ENCODE results near the gene POLR3GL. TPM values are rescaled to one million over a fixed set of nuclear protein-coding genes. Genes with fewer than 3 reads are reported as not detected.

The POLR3GL gene
- total RNA-seq, 1 experiment from 2014 or later, result 10.6 TPM

- Histone ChIP-seq H3K36me3 (ENCODE audit: low read depth) (no peaks in the 10 kb centered on the region), H4K20me1 (ENCODE audit: insufficient read depth) (no peaks in the 10 kb centered on the region), H3F3A (ENCODE audit: insufficient read depth, low read depth) (peaks cover 14% of the 10 kb centered on the region), H3K4me1 (replicated peaks; ENCODE audit: insufficient read depth) (peaks cover 27% of the 10 kb centered on the region), H3K9me2 (ENCODE audit: insufficient read depth) (no peaks in the 10 kb centered on the region), H3K9me3 (ENCODE audit: insufficient read depth, low read depth) (no peaks in the 10 kb centered on the region), H2AFZ (peak overlapping the region; percentile 85; the same call in 1 of the 2 replicates), H3K4me3 (peak overlapping the region; percentile 65), H3K27me3 (ENCODE audit: insufficient read depth, low read depth) (peaks cover 15% of the 10 kb centered on the region), H3K27ac (no peak overlapping the region), H3K4me2 (peak overlapping the region; percentile 84), H3K79me2 (ENCODE audit: low read depth) (no peaks in the 10 kb centered on the region)
- TF ChIP-seq CTCF (conservative IDR thresholded peaks at IDR 0.05) (no peak), EZH2 (IDR thresholded peaks at IDR 0.05; ENCODE audit: low read depth) (no peak)
- ChIA-PET CTCF (interaction anchor here (0.9 to 1.4 kb wide), 2 partner anchors 36 to 72 kb away, joined by 3 to 7 read pairs; partner anchors contain the start of gene RBM8A), POLR2A (ENCODE audit: unreplicated experiment) (interaction anchor here (0.6 to 1.0 kb wide), 3 partner anchors 12 to 36 kb away, joined by 4 to 9 read pairs (median 5); partner anchors contain the start of gene RBM8A)
- DNase-seq, result peak in 1 of 2 experiments; percentile 60
- no TSS peak for BruUV-seq (replicated peaks)
- intact Hi-C loops (cut with micrococcal nuclease; ENCODE audit: unreplicated experiment), result loop anchor here (2.0 kb wide), 1 partner anchor 31 kb away; no protein-coding TSS in a partner anchor
Measured at GRCh38 chr1:145963265-145964019, 1.0 kb upstream of the POLR3GL start.

- CTCF ChIA-PET, result interaction anchor here (0.5 kb wide), 1 partner anchor 73 kb away, joined by 5 read pairs; no protein-coding TSS in a partner anchor
Measured at GRCh38 chr1:145965119-145965744, 742 bp downstream of the POLR3GL start.

More at GRCh38 chr1:145965119-145965744, 742 bp downstream of the POLR3GL start:
- no peaks in the 10 kb centered on the region for H4K20me1 ChIP-seq (ENCODE audit: insufficient read depth)
- H3F3A ChIP-seq (ENCODE audit: insufficient read depth, low read depth), result peaks cover 14% of the 10 kb centered on the region
- H3K4me1 ChIP-seq (replicated peaks; ENCODE audit: insufficient read depth), result peaks cover 26% of the 10 kb centered on the region
- no peak for DNase-seq
- TF ChIP-seq EZH2 (IDR thresholded peaks at IDR 0.05; ENCODE audit: low read depth) (no peak), CTCF (conservative IDR thresholded peaks at IDR 0.05) (no peak)
- POLR2A ChIA-PET (ENCODE audit: unreplicated experiment), result interaction anchor here (0.6 kb wide), 1 partner anchor 74 kb away, joined by 3 read pairs; no protein-coding TSS in a partner anchor
- peak overlapping the region; percentile 85 for H2AFZ ChIP-seq
- no peaks in the 10 kb centered on the region for H3K9me2 ChIP-seq (ENCODE audit: insufficient read depth)
- peak overlapping the region; percentile 65 for H3K4me3 ChIP-seq
- no peaks in the 10 kb centered on the region for H3K9me3 ChIP-seq (ENCODE audit: insufficient read depth, low read depth)
- TSS peak; percentile 83 for BruUV-seq (replicated peaks)
- no peaks in the 10 kb centered on the region for H3K27me3 ChIP-seq (ENCODE audit: insufficient read depth, low read depth)
- H3K36me3 ChIP-seq (ENCODE audit: low read depth), result no peaks in the 10 kb centered on the region
- H3K4me2 ChIP-seq, result peak overlapping the region; percentile 84
- intact Hi-C loops (cut with micrococcal nuclease; ENCODE audit: unreplicated experiment), result no loop called here
- H3K79me2 ChIP-seq (ENCODE audit: low read depth), result no peaks in the 10 kb centered on the region
- H3K27ac ChIP-seq, result peak overlapping the region; percentile 8; the same call in 1 of the 2 replicates

All from PC-9 (cell line).